MM.1S (cell line): ENCODE data around the gene PAX9.

ENCODE experiments used
- CTCF ChIP-seq: fragments of 300-600 bp; sonication (generic); IDR thresholded peaks from 2 replicates; pipeline ENCODE4 v1.5.1; 2016; ENCODE audit warnings: antibody characterized with exemption, low read length, mixed read lengths
- EZH2 ChIP-seq: fragments of 300-600 bp; sonication (generic); optimal IDR thresholded peaks from 2 replicates; pipeline ENCODE3; 2017; ENCODE audit warnings: low read depth, mild to moderate bottlenecking, antibody characterized with exemption, low read length, mixed read lengths

GRCh38 chr14:36674659-36675058 lies 13.0 kb downstream of the PAX9 start:
- TF ChIP-seq CTCF (no peak), EZH2 (no peak)
